T-helper 1 cell treated with Interleukin-12 subunit alpha and Interleukin-12 subunit beta and Interleukin-4 antibody, amounts not matched to agents 30 μg/mL and 1 μg/mL, for 36 hours (primary cell): ENCODE data around the gene SIK2.
A peak's percentile ranks its signal among the peaks of the same experiment; 100 is the strongest.

Source experiments
- H3K27ac Mint-ChIP-seq: one replicate; pipeline ENCODE4 v1.8.0; 2021; ENCODE audit warnings: mild to moderate bottlenecking, mixed read lengths
- H3K27me3 Mint-ChIP-seq: one replicate; pipeline ENCODE4 v1.8.0; 2021; ENCODE audit warnings: low read depth, mixed read lengths
- H3K36me3 Mint-ChIP-seq: one replicate; pipeline ENCODE4 v1.8.0; 2021; ENCODE audit warnings: low read depth, mixed read lengths
- H3K4me1 Mint-ChIP-seq: one replicate; pipeline ENCODE4 v1.8.0; 2021; ENCODE audit warnings: low read depth, mixed read lengths
- H3K4me3 Mint-ChIP-seq: one replicate; pipeline ENCODE4 v1.8.0; 2021; ENCODE audit warnings: mild to moderate bottlenecking, moderate library complexity, mixed read lengths
- H3K9me3 Mint-ChIP-seq: one replicate; pipeline ENCODE4 v1.8.0; 2021; ENCODE audit warnings: mixed read lengths

SIK2 gene

DNA sequence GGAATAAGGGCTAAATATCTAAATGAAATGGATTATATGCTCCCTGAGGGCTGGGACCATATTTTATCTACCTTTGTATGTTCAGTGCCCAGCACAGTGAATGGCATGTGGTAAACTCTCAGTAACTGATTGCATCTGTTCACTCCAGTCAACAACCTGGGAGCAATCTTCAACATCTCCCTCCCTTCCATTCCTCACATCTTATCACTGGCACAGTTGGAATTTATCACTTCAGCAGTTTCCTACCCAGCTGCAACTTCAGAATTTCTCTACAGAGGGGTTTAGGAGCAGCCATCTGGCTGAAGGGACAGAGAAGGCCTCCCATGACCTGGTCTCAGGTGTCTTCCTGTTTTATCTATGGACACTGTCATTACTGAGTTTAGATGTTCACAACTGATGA, 9.8 kb upstream of the SIK2 start:
- H3K4me3 Mint-ChIP-seq, result no peak overlapping the region
- no peaks in the 10 kb centered on the region for H3K36me3 Mint-ChIP-seq
- no peaks in the 10 kb centered on the region for H3K4me1 Mint-ChIP-seq
- H3K27me3 Mint-ChIP-seq, result peaks cover 25% of the 10 kb centered on the region
- H3K27ac Mint-ChIP-seq, result no peak overlapping the region
- no peaks in the 10 kb centered on the region for H3K9me3 Mint-ChIP-seq

DNA sequence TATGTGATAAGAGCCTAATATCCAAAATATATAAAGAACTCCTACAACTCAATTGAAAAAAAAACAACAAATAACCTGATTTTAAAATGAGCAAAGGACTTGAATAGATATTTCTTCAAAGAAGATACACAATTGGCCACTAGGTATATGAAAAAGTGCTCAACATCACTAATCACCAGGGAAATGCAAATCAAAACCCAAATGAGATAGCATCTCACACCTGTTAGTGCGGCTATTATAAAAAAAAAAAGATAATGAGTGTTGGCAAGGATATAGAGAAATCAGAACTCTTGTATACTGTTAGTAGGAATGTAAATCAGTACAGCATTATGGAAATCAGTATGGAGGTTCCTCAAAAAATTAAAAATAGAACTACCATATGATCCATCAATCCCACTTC, 5.9 kb upstream of the SIK2 start:
- Mint-ChIP-seq H3K36me3 (no peaks in the 10 kb centered on the region), H3K4me3 (no peak overlapping the region), H3K27me3 (peaks cover 20% of the 10 kb centered on the region), H3K27ac (no peak overlapping the region), H3K9me3 (no peaks in the 10 kb centered on the region), H3K4me1 (no peaks in the 10 kb centered on the region)

DNA sequence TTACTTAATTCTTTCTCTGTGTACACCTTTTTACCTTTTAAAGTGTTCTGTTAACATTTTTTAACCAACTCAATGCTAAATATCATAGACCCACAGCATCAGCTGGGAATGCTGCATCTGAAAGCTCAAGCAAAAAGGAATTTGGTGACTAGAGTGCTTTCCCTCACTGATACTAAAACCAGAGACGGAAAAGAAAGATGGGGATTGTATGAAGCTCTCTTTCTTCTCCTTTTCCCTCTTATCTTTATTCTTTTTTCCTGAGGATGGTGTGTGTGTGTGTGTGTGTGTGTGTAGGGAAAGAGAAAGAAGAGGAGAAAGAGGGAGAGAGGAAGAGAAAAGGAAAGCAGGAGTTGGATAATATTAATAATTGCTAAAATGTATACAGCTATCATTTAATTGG, 4.1 kb upstream of the SIK2 start:
- Mint-ChIP-seq H3K27ac (no peak overlapping the region), H3K36me3 (no peaks in the 10 kb centered on the region)

DNA sequence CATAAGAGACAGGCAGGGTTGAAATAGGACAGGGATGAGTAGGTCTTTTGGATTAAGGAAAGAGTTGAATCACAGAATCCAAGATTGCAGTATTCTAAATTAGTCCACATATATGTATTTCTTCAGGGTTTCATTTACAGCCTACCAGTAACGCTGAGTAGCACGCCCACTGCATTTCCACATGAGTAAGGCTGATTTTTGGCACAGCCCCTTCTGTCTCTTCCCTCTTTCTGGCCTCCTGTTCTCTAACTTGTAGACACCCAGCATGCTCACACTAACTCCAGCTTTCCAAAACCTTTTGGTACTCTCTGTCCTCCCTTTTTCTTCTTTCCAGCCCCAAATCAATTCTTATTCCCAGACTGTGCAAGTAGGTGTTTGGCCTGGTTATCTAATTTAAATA, 3.7 kb upstream of the SIK2 start:
- Mint-ChIP-seq H3K9me3 (no peaks in the 10 kb centered on the region), H3K36me3 (no peaks in the 10 kb centered on the region), H3K4me1 (peaks cover 9% of the 10 kb centered on the region), H3K4me3 (no peak overlapping the region), H3K27me3 (peaks cover 20% of the 10 kb centered on the region), H3K27ac (no peak overlapping the region)

More for the DNA sequence above, 4.1 kb upstream of the SIK2 start:
- Mint-ChIP-seq H3K27me3 (peaks cover 20% of the 10 kb centered on the region), H3K9me3 (no peaks in the 10 kb centered on the region), H3K4me1 (peaks cover 5% of the 10 kb centered on the region), H3K4me3 (no peak overlapping the region)

DNA sequence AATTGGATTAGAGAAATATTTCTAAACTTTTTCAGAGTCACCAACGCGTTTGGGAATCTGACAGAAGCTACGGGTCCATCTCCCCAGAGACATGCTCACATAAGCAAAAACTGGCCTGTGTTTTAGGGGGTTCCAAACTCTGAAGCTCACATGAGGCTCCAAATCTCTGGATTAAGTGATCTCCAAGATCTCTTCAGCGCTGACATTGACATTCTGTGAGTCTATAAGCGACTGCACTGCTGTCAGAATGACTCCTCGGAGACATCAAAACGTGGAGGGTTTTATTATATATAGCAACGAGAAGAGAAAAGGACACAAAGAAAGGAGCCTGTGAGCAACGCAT, 642 bp upstream of the SIK2 start:
- peak overlapping the region; percentile 89 for H3K4me3 Mint-ChIP-seq
- peaks cover 5% of the 10 kb centered on the region for H3K27me3 Mint-ChIP-seq
- peak overlapping the region; percentile 91 for H3K27ac Mint-ChIP-seq
- no peaks in the 10 kb centered on the region for H3K9me3 Mint-ChIP-seq
- peaks cover 22% of the 10 kb centered on the region for H3K4me1 Mint-ChIP-seq
- H3K36me3 Mint-ChIP-seq, result no peaks in the 10 kb centered on the region

DNA sequence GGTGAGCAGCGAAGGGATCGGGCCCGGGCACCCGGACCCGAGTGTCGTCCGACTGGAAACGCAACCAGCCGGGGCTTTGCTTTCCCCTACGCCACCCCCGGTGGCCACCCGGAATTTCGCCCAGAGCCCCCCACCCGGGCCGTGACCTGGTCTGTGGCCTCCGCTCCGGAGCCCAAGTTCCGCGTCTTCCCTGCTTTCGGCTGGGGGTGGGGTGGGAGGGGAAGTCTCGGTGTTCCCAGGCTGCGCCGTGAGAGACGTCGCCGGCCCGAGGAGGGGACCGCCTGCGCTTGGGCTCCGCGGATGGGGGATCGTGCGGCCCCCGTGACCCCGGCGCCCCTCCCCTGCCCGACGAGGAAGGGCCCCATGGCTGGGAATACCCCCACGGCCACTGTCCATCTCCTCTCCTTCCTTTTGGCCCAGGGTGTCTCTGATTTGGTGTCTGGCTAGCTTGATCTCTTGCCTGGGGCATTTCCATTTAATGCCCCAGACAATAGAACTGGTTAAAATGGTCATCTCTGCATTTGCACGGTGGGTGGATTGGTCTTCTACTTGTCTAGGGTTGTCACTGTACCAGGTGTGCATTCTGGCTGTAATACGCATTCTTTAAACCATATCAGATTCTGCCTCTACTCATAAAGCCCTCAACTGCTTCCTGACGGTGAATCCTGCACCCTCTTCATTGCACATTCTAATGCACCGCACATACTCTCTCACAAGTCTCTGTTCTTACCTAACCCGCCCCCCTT, 789 bp downstream of the SIK2 start:
- Mint-ChIP-seq H3K36me3 (no peaks in the 10 kb centered on the region), H3K4me3 (peak overlapping the region; percentile 91), H3K27me3 (peaks cover under 1% of the 10 kb centered on the region)

DNA sequence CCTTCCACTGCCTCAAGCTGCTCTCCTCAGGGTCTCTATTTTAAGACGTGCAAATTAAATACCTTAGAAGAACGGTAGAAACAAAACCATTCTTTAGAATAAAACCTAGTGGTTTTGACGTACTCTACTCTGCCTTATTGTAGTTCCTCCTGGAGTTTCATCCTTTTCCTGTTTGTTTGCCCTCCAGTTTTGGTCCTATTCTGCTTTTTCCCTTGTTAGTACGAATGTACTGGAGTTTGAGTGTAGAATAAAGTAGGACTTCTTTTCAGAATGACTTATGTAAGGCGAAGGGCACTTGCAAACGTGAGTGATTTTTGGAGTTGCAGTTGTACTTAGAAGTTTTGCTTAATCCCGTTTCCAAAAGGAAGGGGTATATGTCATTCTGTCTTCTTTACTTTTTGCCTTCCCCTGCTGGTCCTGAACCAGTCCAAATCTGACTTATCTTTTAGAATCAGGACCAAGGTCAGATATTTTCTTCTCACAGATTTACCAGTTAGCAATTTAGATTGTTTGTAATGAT, 1.4 kb downstream of the SIK2 start:
- no peaks in the 10 kb centered on the region for H3K27me3 Mint-ChIP-seq
- H3K27ac Mint-ChIP-seq, result peak overlapping the region; percentile 84
- peaks cover 22% of the 10 kb centered on the region for H3K4me1 Mint-ChIP-seq
- peak overlapping the region; percentile 91 for H3K4me3 Mint-ChIP-seq
- H3K36me3 Mint-ChIP-seq, result no peaks in the 10 kb centered on the region
- no peaks in the 10 kb centered on the region for H3K9me3 Mint-ChIP-seq

More for the DNA sequence above, 789 bp downstream of the SIK2 start:
- H3K9me3 Mint-ChIP-seq, result no peaks in the 10 kb centered on the region
- peak overlapping the region; percentile 84 for H3K27ac Mint-ChIP-seq
- H3K4me1 Mint-ChIP-seq, result peaks cover 22% of the 10 kb centered on the region

DNA sequence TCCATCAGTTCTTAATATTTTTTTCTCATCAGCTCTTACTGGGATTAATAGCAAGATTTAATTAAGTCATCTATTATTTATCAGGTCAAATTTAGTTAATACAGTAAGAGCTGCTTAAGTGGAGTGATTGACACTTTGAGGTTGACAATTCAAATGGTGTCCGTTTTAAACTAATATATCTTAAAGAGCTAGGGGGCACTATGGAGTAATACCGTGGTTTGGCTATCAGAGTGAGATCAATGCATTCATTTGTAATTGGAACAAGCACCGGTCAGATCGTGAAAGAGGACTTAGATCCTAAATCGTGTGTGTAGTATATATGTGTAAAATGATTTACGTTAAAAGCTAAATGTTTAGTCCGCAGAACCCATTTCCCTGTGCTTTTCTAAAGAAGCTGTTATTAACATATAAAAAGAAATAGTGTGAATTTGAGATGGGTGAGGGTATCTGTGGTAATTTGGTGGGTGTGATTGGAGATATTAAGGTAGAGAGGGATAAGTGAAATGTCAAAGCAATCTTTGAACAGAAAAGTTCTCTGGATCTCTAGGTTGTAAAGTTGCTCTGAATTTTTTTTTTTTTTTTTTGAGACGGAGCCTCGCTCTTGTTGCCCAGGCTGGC, 2.3 kb downstream of the SIK2 start:
- Mint-ChIP-seq H3K36me3 (no peaks in the 10 kb centered on the region), H3K9me3 (no peaks in the 10 kb centered on the region), H3K27me3 (no peaks in the 10 kb centered on the region), H3K4me3 (no peak overlapping the region), H3K27ac (no peak overlapping the region), H3K4me1 (peaks cover 22% of the 10 kb centered on the region)

DNA sequence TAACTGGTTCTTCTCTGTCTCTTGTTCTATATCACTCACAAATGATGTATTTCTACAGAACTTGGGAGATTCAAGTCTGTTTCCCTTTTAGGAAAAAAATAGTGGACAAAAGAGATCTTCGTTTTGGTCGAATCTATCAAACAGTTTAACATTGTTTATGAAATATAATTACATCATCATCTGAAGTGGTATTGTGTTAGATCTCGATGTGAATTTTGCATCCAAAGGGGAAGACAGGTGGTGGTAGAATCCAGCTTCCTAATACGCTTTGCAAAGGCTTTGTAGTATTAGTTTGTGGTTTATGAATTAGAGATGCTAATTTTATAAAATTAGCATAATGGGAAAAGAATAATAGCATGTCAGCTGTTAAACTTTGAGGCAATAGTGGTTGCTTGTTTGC, 3.4 kb downstream of the SIK2 start:
- peaks cover 22% of the 10 kb centered on the region for H3K4me1 Mint-ChIP-seq
- no peaks in the 10 kb centered on the region for H3K9me3 Mint-ChIP-seq
- no peaks in the 10 kb centered on the region for H3K36me3 Mint-ChIP-seq
- H3K4me3 Mint-ChIP-seq, result no peak overlapping the region
- no peak overlapping the region for H3K27ac Mint-ChIP-seq
- H3K27me3 Mint-ChIP-seq, result no peaks in the 10 kb centered on the region

DNA sequence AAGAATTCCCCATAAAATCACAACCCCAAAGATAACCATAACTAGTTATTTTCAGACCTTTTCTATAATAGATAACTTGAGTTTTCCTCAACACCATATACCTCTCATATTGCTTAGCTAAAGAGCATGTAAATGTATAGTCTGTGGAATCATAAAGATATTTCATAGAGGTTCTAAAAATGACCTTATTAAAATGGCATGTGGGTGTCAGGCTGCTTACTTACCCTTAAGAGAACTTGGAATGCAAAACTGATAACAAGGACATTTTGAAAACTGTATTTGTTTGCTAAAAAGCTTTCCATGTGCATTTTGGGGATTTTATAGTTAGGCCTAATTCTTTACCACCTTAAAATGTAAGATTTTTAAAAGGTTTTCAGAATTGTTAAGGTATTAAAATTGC, 4.7 kb downstream of the SIK2 start:
- Mint-ChIP-seq H3K27me3 (no peaks in the 10 kb centered on the region), H3K9me3 (no peaks in the 10 kb centered on the region), H3K27ac (no peak overlapping the region), H3K4me1 (peaks cover 18% of the 10 kb centered on the region), H3K36me3 (no peaks in the 10 kb centered on the region), H3K4me3 (no peak overlapping the region)

DNA sequence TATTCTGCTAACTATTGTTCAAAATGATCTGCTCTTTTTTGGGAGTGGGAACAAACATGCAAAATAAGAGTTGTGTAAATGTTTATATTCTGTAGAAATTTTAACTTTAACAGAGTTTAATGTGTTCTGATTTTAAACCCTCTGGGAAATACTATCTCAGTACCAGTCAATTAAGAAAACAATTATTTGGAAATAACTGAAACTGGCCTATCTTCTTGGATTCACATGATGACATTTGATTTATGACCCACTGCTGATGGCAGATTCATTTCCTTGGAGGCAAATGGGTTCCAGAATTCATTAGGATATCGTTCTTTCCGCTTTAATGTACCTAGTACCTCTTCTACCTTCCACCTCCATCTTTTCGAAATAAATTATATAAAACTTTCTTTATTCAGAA, 5.5 kb downstream of the SIK2 start:
- Mint-ChIP-seq H3K36me3 (no peaks in the 10 kb centered on the region), H3K27ac (no peak overlapping the region), H3K4me3 (no peak overlapping the region), H3K9me3 (no peaks in the 10 kb centered on the region), H3K27me3 (no peaks in the 10 kb centered on the region), H3K4me1 (peaks cover 18% of the 10 kb centered on the region)

DNA sequence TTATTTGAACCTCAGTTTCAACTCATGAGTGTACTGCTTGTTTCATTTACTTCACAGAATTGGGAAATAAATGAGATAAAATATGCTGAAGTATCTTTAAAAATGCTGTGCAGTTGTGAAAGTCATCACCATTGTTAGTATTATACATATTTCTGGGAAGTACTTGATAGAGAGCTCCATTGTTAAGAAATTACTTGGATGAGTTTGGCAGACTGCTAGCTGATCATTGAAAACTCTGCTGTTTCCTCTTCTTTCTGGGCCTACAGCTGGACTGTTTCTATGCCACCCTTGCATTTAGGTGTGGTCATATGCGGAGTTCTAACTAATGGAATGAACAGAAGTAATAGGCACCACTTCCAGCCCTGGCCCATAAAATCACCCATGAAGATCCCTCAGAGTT, 10.0 kb downstream of the SIK2 start:
- no peak overlapping the region for H3K27ac Mint-ChIP-seq
- no peaks in the 10 kb centered on the region for H3K9me3 Mint-ChIP-seq
- H3K27me3 Mint-ChIP-seq, result no peaks in the 10 kb centered on the region
- H3K4me1 Mint-ChIP-seq, result no peaks in the 10 kb centered on the region
- no peaks in the 10 kb centered on the region for H3K36me3 Mint-ChIP-seq
- no peak overlapping the region for H3K4me3 Mint-ChIP-seq

DNA sequence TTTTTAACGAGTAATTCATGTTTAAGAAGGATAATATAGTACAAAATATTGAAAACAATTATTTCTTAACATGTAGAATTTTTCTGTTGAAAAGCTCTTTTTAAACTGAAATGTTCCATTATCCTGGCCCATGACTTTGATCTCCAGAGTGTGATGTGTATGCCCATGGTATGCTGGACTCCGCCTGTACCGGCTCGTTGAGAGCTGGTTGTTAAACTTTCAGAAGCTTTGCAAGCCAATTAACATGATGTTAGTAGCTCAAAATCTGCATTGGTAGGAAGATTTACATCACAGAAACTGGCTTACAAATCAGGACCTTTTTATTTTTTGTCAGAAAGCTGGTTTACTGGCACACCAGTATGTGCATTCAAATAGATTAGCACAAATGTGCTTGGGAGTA, 15.0 kb downstream of the SIK2 start:
- Mint-ChIP-seq H3K9me3 (no peaks in the 10 kb centered on the region), H3K4me1 (no peaks in the 10 kb centered on the region), H3K4me3 (no peak overlapping the region), H3K27ac (no peak overlapping the region), H3K36me3 (peaks cover 4% of the 10 kb centered on the region), H3K27me3 (no peaks in the 10 kb centered on the region)

DNA sequence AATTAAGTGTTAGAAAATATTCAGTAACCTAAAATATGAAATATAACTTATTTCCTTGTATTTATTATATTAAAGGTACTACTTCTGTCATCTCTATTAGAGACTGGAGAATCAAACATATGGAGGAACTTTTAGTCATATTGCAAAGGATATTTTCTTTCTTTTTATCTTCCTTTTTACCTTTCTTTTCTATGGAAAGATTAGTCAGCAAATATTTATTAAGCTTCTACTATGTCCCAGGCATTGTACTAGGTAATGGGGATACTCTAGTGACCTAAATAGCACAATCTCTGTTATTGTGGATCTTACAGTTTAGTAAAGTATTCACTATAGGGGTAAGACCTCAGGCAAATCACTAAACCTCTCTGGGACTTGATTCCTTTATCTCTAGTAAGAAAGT, 18.3 kb downstream of the SIK2 start:
- Mint-ChIP-seq H3K9me3 (peaks cover 9% of the 10 kb centered on the region), H3K36me3 (peaks cover 25% of the 10 kb centered on the region), H3K4me1 (no peaks in the 10 kb centered on the region), H3K27ac (no peak overlapping the region), H3K4me3 (no peak overlapping the region), H3K27me3 (no peaks in the 10 kb centered on the region)

DNA sequence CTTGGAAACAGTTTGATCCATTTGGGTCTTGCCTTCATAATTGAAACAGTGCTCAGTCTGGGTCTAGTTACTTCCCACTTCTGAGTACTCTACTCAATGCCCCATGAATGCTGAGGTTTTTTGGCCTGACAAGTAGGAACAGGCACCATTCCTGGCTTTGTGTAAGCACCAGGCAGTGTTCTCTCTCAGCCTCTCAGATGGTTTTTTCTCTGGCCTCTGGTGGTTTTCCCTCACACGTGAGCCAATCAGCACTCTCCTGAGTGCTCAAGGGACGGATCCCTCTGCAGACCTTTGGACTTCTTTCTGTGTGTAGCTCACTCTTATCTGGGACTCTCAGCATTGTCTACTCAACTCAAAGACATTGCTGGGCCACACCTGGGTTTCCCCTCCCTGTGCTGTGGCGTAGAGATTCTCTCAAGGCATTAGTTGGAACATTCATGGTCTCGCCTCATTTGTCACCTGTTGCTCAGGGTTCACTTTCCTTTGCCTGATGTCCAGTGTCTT, 21.3 kb downstream of the SIK2 start:
- H3K27ac Mint-ChIP-seq, result no peak overlapping the region
- no peaks in the 10 kb centered on the region for H3K4me1 Mint-ChIP-seq
- H3K36me3 Mint-ChIP-seq, result peaks cover 22% of the 10 kb centered on the region
- H3K27me3 Mint-ChIP-seq, result no peaks in the 10 kb centered on the region
- H3K9me3 Mint-ChIP-seq, result peaks cover 9% of the 10 kb centered on the region
- no peak overlapping the region for H3K4me3 Mint-ChIP-seq
